ENCODE results near the gene DNM3.

DNA sequence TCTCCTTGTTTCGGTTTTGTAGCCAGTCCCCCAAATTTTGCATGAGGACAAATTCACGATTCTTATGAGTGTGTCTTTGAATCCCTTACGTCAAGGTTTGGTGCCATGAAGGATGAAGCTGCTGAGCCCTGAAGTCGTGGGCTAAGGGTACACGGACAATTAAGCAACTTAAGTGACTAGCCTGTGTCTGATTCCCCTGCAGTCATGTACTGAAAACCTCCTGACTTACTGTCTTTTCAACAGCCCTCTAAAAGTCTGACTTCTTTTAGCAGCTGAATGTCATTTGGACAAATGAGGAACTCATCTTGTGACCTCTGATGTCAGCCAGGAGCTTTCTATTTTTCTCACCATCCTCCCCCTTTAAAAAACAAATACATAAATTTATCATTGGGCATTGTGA is 552.1 kb downstream of the DNM3 start:
- TF ChIP-seq EZH2 (IDR thresholded peaks at IDR 0.05; ENCODE audit: insufficient read depth, poor library complexity, severe bottlenecking) (no peak), EZH2phosphoT487 (IDR thresholded peaks at IDR 0.05; ENCODE audit: insufficient read depth, low read depth) (no peak)

Data from GM23248 (cell line).